Measurements from ENCODE around the gene TESK2. TPM values are rescaled to one million over a fixed set of nuclear protein-coding genes. Genes with fewer than 3 reads are reported as not detected.

Gene TESK2
- total and polyA plus RNA-seq, 2 of the 8 experiments (the other 6 are each of a cell fraction or from before 2014, with no cell fraction given), result 10.8 to 12.6 TPM

GRCh38 chr1:45339789-45340558 lies 151.0 kb downstream of the TESK2 start, which contains the start of the genes MUTYH and TOE1 (continued):
- TF ChIP-seq TBP (IDR thresholded peaks at IDR 0.05; ENCODE audit: low read depth, low read length), result peak; percentile 87
- TF ChIP-seq SUZ12 (IDR thresholded peaks at IDR 0.05; ENCODE audit: low read length), result no peak
- TF ChIP-seq CTBP2 (IDR thresholded peaks at IDR 0.05; ENCODE audit: borderline replicate concordance, insufficient read depth, insufficient read length, low read length), result no peak
- TF ChIP-seq TEAD4 (IDR thresholded peaks at IDR 0.05; ENCODE audit: low read depth, low read length), result 0 out of 2 replicates have a peak, but pooled peaks have one; percentile 10
- peak; percentile 95 for TF ChIP-seq TAF1 (IDR thresholded peaks at IDR 0.05; ENCODE audit: low read depth, low read length)
- peak; percentile 74 for TF ChIP-seq CREB1 (IDR thresholded peaks at IDR 0.05)
- peak; percentile 68 for TF ChIP-seq CHD2 (IDR thresholded peaks at IDR 0.05; ENCODE audit: low read length)
- 0 out of 2 replicates have a peak, but pooled peaks have one; percentile 61 for TF ChIP-seq GABPA (IDR thresholded peaks at IDR 0.05; ENCODE audit: borderline replicate concordance, insufficient read depth, low read length)
- TF ChIP-seq EP300 (IDR thresholded peaks at IDR 0.05; ENCODE audit: borderline replicate concordance in 1 of 2, low read depth in 2 of 2, low read length in 2 of 2), result no peak
- no peak for TF ChIP-seq SP1 (IDR thresholded peaks at IDR 0.05; ENCODE audit: low read depth, low read length)
- peak; percentile 83 for TF ChIP-seq ASH2L (IDR thresholded peaks at IDR 0.05; ENCODE audit: low read length)
- TF ChIP-seq ATF3 (IDR thresholded peaks at IDR 0.05; ENCODE audit: insufficient read depth, low read depth, low read length), result no peak
- no peak for TF ChIP-seq FOSL1 (IDR thresholded peaks at IDR 0.05; ENCODE audit: insufficient read depth, low read depth, low read length)
- no peak for TF ChIP-seq NRF1 (IDR thresholded peaks at IDR 0.05; ENCODE audit: low read depth, low read length)
- TF ChIP-seq ATF2 (IDR thresholded peaks at IDR 0.05; ENCODE audit: low read length), result no peak
- peak; percentile 84 for TF ChIP-seq SIX5 (IDR thresholded peaks at IDR 0.05; ENCODE audit: low read depth, low read length)
- no peak for TF ChIP-seq CEBPB (IDR thresholded peaks at IDR 0.05; ENCODE audit: low read depth, low read length)
- TF ChIP-seq HDAC6 (IDR thresholded peaks at IDR 0.05; ENCODE audit: low read depth, low read length), result no peak
- TF ChIP-seq GTF2F1 (IDR thresholded peaks at IDR 0.05; ENCODE audit: borderline replicate concordance, low read depth, low read length), result peak; percentile 74; the same call in 1 of the 2 replicates
- TF ChIP-seq, protein P1, sequence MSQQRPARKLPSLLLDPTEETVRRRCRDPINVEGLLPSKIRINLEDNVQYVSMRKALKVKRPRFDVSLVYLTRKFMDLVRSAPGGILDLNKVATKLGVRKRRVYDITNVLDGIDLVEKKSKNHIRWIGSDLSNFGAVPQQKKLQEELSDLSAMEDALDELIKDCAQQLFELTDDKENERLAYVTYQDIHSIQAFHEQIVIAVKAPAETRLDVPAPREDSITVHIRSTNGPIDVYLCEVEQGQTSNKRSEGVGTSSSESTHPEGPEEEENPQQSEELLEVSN (IDR thresholded peaks at IDR 0.05), result peak; percentile 74
- no peak for TF ChIP-seq TCF12 (IDR thresholded peaks at IDR 0.05; ENCODE audit: low read depth, low read length)
- TF ChIP-seq JUND (IDR thresholded peaks at IDR 0.05; ENCODE audit: low read length), result 0 out of 2 replicates have a peak, but pooled peaks have one; percentile 4
